SH-SY5Y (cell line): ENCODE measurements around the gene MRPL36.

ENCODE experiments used
- GATA2 ChIP-seq: IDR thresholded peaks from 2 replicates; pipeline ENCODE4 v1.6.1; 2011; ENCODE audit warnings: mild to moderate bottlenecking, low read depth, low read length
- GATA3 ChIP-seq: IDR thresholded peaks from 2 replicates; pipeline ENCODE4 v1.6.1; 2011; ENCODE audit warnings: low read depth, mild to moderate bottlenecking, low read length, moderate library complexity

DNA sequence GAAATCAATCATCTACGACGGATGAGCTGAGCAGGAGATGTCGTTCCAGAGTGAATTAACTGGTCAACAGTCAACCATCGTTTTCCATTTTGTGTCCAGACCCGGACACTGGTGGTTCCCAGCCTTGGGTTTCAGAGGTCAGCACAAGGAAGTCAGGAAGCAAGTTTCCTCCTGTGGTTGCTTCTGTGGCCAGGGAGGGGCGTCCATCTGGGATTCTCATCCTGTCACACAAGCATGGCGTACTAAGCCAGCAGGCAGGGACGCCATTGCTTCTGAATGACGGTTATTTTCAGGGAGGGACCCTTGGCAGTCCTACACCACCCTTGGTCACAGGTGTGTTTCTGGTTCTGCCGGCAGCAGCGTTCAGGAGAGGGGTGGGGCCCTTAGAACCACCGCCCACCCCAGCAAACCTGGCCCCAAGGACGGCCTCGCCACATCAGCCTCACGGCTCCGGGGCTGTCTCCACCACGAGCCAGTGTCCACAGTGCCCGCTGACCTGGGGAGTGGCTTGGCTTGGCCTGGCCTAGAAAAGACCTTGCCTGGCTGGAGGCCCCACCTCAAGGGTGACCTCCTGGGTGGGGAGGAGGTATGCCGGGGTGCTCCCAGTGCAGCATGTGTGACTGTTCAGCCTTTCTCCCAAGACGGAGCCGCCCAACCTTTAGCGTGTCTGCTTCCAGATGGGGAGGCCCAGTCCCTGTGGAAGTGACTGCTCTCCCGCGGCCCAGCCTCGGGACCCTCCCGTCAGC is 26.8 kb upstream of the MRPL36 start:
- TF ChIP-seq GATA3, result no peak
- no peak for TF ChIP-seq GATA2
